CD4-positive, CD25-positive, alpha-beta regulatory T cell (primary cell): ENCODE data around the gene EPS8L2. TPM values are rescaled to one million over a fixed set of nuclear protein-coding genes. Genes with fewer than 3 reads are reported as not detected.

ENCODE experiments used
- ATAC-seq, 2 donors: fragments of 150-1000 bp; cut with Tn5 transposase; one replicate each; pipeline ENCODE4 v1.10.0; 2021; ENCODE audit warnings: low read depth in 2 of 2, moderate number of reproducible peaks in 2 of 2, moderate library complexity in 1 of 2
- DNase-seq, 3 donors: peaks; one replicate each; pipeline versions ENCODE4 v3.0.0 to v3.0.0-alpha.2; 2012 to 2022; ENCODE audit warnings: mixed read lengths in 1 of 3
- H3K27ac ChIP-seq: one replicate; pipeline ENCODE4 v1.7.0; 2013; ENCODE audit warnings: mild to moderate bottlenecking, low read length; ENCODE audit not compliant: insufficient read depth, poor library complexity, severe bottlenecking
- H3K27me3 ChIP-seq: one replicate; pipeline ENCODE4 v1.7.0; 2013; ENCODE audit warnings: low read length; ENCODE audit not compliant: control insufficient read depth, insufficient read depth
- H3K36me3 ChIP-seq: one replicate; pipeline ENCODE4 v1.7.0; 2013; ENCODE audit warnings: mild to moderate bottlenecking, low read length, moderate library complexity; ENCODE audit not compliant: control insufficient read depth, insufficient read depth
- H3K4me1 ChIP-seq: 2 replicates; pipeline ENCODE4 v1.7.0; 2013; ENCODE audit warnings: mild to moderate bottlenecking, low read length; ENCODE audit not compliant: insufficient read depth, control insufficient read depth, poor library complexity, severe bottlenecking
- H3K4me3 ChIP-seq: one replicate; pipeline ENCODE4 v1.7.0; 2013; ENCODE audit warnings: low read depth, mild to moderate bottlenecking, low read length, moderate library complexity
- H3K9me3 ChIP-seq, 2 experiments: 1 replicate in 1 of 2; 2 replicates in 1 of 2; pipeline ENCODE4 v1.7.0; 2013; ENCODE audit warnings: low read length in 2 of 2, mild to moderate bottlenecking in 1 of 2, moderate library complexity in 1 of 2; ENCODE audit not compliant: control insufficient read depth in 2 of 2
- H3K27ac Mint-ChIP-seq, 3 donors: one replicate each; pipeline ENCODE4 v1.8.0; 2020 to 2022; ENCODE audit warnings: mild to moderate bottlenecking in 3 of 3, mixed read lengths in 3 of 3, moderate library complexity in 2 of 3
- H3K27me3 Mint-ChIP-seq: one replicate; pipeline ENCODE4 v1.8.0; 2022; ENCODE audit warnings: mild to moderate bottlenecking, mixed read lengths
- H3K36me3 Mint-ChIP-seq: one replicate; pipeline ENCODE4 v1.8.0; 2020; ENCODE audit warnings: mixed read lengths
- H3K4me1 Mint-ChIP-seq, 4 donors: one replicate each; pipeline ENCODE4 v1.8.0; 2020 to 2022; ENCODE audit warnings: mixed read lengths in 4 of 4, mild to moderate bottlenecking in 1 of 4
- H3K4me3 Mint-ChIP-seq, 4 donors: one replicate each; pipeline ENCODE4 v1.8.0; 2020 to 2022; ENCODE audit warnings: mild to moderate bottlenecking in 4 of 4, mixed read lengths in 4 of 4, moderate library complexity in 3 of 4
- H3K9me3 Mint-ChIP-seq, 7 donors: one replicate each; pipeline ENCODE4 v1.8.0; 2020 to 2022; ENCODE audit warnings: mixed read lengths in 7 of 7, mild to moderate bottlenecking in 3 of 7, moderate library complexity in 2 of 7
- polyA plus RNA-seq, 4 donors: library from polyadenylated mRNA; unstranded; fragments of 300-500 nt; fragmentation: Illumina TruSeq; gene quantifications; one replicate each; pipeline ENCODE4 v1.2.3, GENCODE V29; 2021
- total RNA-seq: library from RNA; stranded (reverse); gene quantifications from one replicate; pipeline ENCODE4 v1.2.3, GENCODE V29; 2022

The EPS8L2 gene
- total and polyA plus RNA-seq, 5 donors from 2014 or later: 11.2 to 19.4 (median 17.6) TPM

- Mint-ChIP-seq H3K36me3 (no peaks in the 10 kb centered on the region), H3K9me3 (no peaks in the 10 kb centered on the region), H3K4me3 (peak overlapping the region in 1 of 4 donors; percentile 35), H3K4me1 (peaks cover 0 to 14% (median 4%) of the 10 kb centered on the region in 4 donors), H3K27me3 (peaks cover 4% of the 10 kb centered on the region), H3K27ac (no peak overlapping the region)
- Histone ChIP-seq H3K27me3 (no peaks in the 10 kb centered on the region), H3K27ac (no peak overlapping the region), H3K4me3 (no peak overlapping the region), H3K36me3 (no peaks in the 10 kb centered on the region), H3K4me1 (peaks cover 14% of the 10 kb centered on the region), H3K9me3 (no peaks in the 10 kb centered on the region)
- no peak for ATAC-seq
- DNase-seq: no peak
Observed at GRCh38 chr11:701741-702461, 4.1 kb upstream of the EPS8L2 start.

DNA sequence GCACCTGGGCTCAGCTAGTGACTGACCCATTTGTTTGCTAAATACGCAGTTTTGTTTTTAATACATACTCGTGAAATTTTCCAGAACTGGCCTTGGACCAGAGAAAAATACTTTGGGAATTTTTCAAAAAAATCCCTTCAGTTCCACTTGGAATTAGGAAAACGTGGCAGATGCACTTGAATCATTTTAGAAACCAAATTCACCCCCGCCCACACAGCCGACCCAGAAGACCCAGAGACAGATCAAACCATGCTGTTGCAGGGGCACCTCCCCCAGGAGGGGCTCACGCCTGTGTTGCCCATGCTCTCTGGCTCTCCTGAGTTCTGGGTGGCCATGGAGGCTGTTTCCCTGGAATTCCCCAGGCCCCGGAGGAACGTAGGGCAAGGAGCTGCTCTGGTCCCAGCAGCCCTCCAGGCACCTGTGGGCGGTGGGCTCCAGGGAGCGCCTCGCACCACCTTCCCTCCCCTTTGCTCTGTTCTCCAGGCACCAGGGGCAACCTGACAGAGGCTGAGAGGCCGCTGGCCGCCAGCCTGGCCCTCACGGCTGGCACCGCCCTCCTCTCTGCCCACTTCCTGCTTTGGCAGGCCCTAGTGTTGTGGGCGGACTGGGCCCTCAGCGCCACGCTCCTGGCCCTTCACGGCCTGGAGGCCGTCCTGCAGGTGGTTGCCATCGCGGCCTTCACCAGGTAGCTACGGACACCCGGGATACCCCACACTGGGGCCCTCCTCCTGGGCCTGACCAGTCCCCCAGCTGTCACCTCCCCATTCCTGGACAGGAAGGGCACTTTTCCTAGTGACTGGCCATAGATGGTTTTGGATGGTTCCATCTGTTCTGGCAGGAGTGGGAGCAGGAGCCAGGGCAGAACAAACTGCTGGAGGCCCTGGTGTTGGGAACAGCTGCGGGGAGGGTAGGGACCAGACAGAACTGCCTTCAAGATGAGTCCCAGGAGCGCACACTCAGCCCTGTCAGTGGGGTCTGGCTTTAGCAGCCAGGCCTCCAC, 3.3 kb upstream of the EPS8L2 start:
- Mint-ChIP-seq H3K27ac (no peak overlapping the region), H3K36me3 (no peaks in the 10 kb centered on the region), H3K4me3 (no peak overlapping the region), H3K9me3 (no peaks in the 10 kb centered on the region), H3K27me3 (peaks cover 11% of the 10 kb centered on the region), H3K4me1 (peaks cover 0 to 8% (median 2%) of the 10 kb centered on the region in 4 donors)
- H3K27ac ChIP-seq: no peak overlapping the region
- no peaks in the 10 kb centered on the region for H3K9me3 ChIP-seq
- H3K4me1 ChIP-seq: peaks cover 14% of the 10 kb centered on the region
- DNase-seq (no peak), ATAC-seq (no peak)
- H3K36me3 ChIP-seq: no peaks in the 10 kb centered on the region
- no peaks in the 10 kb centered on the region for H3K27me3 ChIP-seq
- H3K4me3 ChIP-seq: no peak overlapping the region

GRCh38 chr11:703506-703905, 2.5 kb upstream of the EPS8L2 start:
- Histone ChIP-seq H3K4me3 (no peak overlapping the region), H3K27me3 (no peaks in the 10 kb centered on the region), H3K9me3 (no peaks in the 10 kb centered on the region), H3K4me1 (peaks cover 14% of the 10 kb centered on the region), H3K36me3 (no peaks in the 10 kb centered on the region), H3K27ac (no peak overlapping the region)
- Mint-ChIP-seq H3K27me3 (peaks cover 13% of the 10 kb centered on the region), H3K4me1 (peaks cover 0 to 2% (median 0%) of the 10 kb centered on the region in 4 donors), H3K9me3 (no peaks in the 10 kb centered on the region), H3K4me3 (no peak overlapping the region), H3K36me3 (no peaks in the 10 kb centered on the region), H3K27ac (no peak overlapping the region)
- ATAC-seq: no peak
- DNase-seq: no peak

GRCh38 chr11:704228-704674, 1.8 kb upstream of the EPS8L2 start:
- Mint-ChIP-seq H3K27me3 (peaks cover 13% of the 10 kb centered on the region), H3K4me3 (no peak overlapping the region), H3K9me3 (no peaks in the 10 kb centered on the region), H3K4me1 (peaks cover 0 to 2% (median 0%) of the 10 kb centered on the region in 4 donors), H3K27ac (no peak overlapping the region), H3K36me3 (no peaks in the 10 kb centered on the region)
- no peak overlapping the region for H3K4me3 ChIP-seq
- no peaks in the 10 kb centered on the region for H3K27me3 ChIP-seq
- DNase-seq (no peak), ATAC-seq (no peak)
- H3K9me3 ChIP-seq: no peaks in the 10 kb centered on the region
- no peaks in the 10 kb centered on the region for H3K36me3 ChIP-seq
- H3K27ac ChIP-seq: no peak overlapping the region
- H3K4me1 ChIP-seq: peaks cover 14% of the 10 kb centered on the region

DNA sequence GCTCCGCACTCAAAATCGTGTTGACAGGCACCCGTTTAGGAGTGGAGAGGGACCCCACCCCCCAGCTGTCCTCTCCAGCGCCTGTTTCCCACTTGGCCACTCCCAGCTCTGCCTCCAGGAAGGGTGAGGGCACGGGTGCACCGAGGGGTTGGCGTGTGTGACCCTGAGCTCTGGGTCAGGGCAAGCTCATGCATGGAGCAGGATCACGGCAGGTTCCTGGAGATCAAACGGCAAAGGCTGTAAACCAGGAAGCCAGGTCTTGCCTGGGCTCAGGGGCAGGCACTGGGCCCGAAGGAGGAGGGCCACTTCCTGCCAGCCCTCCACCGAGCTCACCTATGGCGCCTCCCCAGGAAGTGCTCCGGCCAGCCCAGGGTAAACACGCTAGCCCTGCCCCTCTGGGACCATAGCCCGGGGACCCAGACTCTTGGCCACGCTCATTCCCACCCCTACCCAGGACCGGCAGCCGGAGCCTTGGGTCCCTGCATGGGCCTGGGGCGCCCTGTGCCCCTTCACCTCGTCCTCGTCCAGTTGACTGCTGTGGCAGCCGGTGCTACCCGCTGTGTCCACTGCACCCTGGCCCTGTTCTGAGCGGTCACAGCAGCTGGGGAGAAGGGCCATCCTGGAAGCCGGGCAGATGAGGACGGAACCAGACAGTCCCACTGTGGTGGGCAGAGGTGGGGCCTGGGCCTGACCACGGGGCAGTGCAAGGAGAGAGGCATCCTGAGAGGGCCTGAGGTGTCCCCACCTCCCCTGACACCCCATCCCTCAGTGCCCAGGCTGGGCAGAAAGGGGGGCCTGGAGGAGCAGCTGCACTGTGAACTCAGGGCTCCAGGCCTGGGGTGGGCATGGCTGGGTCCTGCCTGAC, 1.0 kb upstream of the EPS8L2 start:
- Histone ChIP-seq H3K9me3 (no peaks in the 10 kb centered on the region), H3K4me1 (peaks cover 14% of the 10 kb centered on the region), H3K27me3 (no peaks in the 10 kb centered on the region), H3K4me3 (no peak overlapping the region), H3K27ac (no peak overlapping the region), H3K36me3 (no peaks in the 10 kb centered on the region)
- Mint-ChIP-seq H3K27ac (no peak overlapping the region), H3K9me3 (no peaks in the 10 kb centered on the region), H3K4me1 (peaks cover 0 to 2% (median 0%) of the 10 kb centered on the region in 4 donors), H3K36me3 (no peaks in the 10 kb centered on the region), H3K4me3 (peak overlapping the region in 1 of 4 donors; percentile 43), H3K27me3 (peaks cover 13% of the 10 kb centered on the region)
- ATAC-seq: no peak
- no peak for DNase-seq

GRCh38 chr11:706439-706956, 467 bp downstream of the EPS8L2 start:
- Histone ChIP-seq H3K9me3 (no peaks in the 10 kb centered on the region), H3K27ac (no peak overlapping the region), H3K36me3 (no peaks in the 10 kb centered on the region), H3K4me1 (peaks cover 14% of the 10 kb centered on the region), H3K27me3 (no peaks in the 10 kb centered on the region), H3K4me3 (no peak overlapping the region)
- peaks cover 0 to 6% (median 0%) of the 10 kb centered on the region in 4 donors for H3K4me1 Mint-ChIP-seq
- no peaks in the 10 kb centered on the region for H3K36me3 Mint-ChIP-seq
- H3K9me3 Mint-ChIP-seq: no peaks in the 10 kb centered on the region
- H3K27ac Mint-ChIP-seq: no peak overlapping the region
- ATAC-seq: no peak
- peaks cover 18% of the 10 kb centered on the region for H3K27me3 Mint-ChIP-seq
- no peak overlapping the region for H3K4me3 Mint-ChIP-seq
- no peak for DNase-seq
